Mesothelial cell of epicardium (in vitro differentiated cells): ENCODE measurements around the gene SYNPO2. TPM values are rescaled to one million over a fixed set of nuclear protein-coding genes. Genes with fewer than 3 reads are reported as not detected.

ENCODE experiments used
- DNase-seq, 2 experiments: peaks; one replicate each; pipeline ENCODE4 v3.0.0; 2021; ENCODE audit warnings: low spot score in 2 of 2; ENCODE audit not compliant: unreplicated experiment in 2 of 2
- H3K27ac Mint-ChIP-seq: 2 replicates; pipeline ENCODE4 v1.8.0; 2021; ENCODE audit warnings: mixed read lengths
- H3K27me3 Mint-ChIP-seq: 2 replicates; pipeline ENCODE4 v1.8.0; 2021; ENCODE audit warnings: low read depth, mixed read lengths
- H3K36me3 Mint-ChIP-seq: 2 replicates; pipeline ENCODE4 v1.8.0; 2021; ENCODE audit warnings: mixed read lengths
- H3K4me1 Mint-ChIP-seq: 2 replicates; pipeline ENCODE4 v1.8.0; 2021; ENCODE audit warnings: mixed read lengths
- H3K4me3 Mint-ChIP-seq: 2 replicates; pipeline ENCODE4 v1.8.0; 2021; ENCODE audit warnings: mild to moderate bottlenecking, moderate library complexity, mixed read lengths
- H3K9me3 Mint-ChIP-seq: 2 replicates; pipeline ENCODE4 v1.8.0; 2021; ENCODE audit warnings: mixed read lengths
- CTCF ChIP-seq: fragments of 200-600 bp; sonication (generic); IDR thresholded peaks from one replicate; pipeline ENCODE4 v1.5.0; 2021; ENCODE audit warnings: antibody characterized with exemption; ENCODE audit not compliant: unreplicated experiment
- total RNA-seq: library from RNA; stranded (reverse); gene quantifications from 3 replicates; pipeline ENCODE4 v1.2.1, GENCODE V29; 2021

Gene SYNPO2
- total RNA-seq, 1 donor from 2014 or later: 23.4 TPM

- Mint-ChIP-seq H3K27ac (no peak overlapping the region), H3K4me1 (peaks cover 15% of the 10 kb centered on the region), H3K36me3 (no peaks in the 10 kb centered on the region), H3K27me3 (no peaks in the 10 kb centered on the region), H3K4me3 (no peak overlapping the region), H3K9me3 (no peaks in the 10 kb centered on the region)
- DNase-seq: no peak
- TF ChIP-seq CTCF: no peak
Observed at GRCh38 chr4:118846979-118847378, 41.7 kb upstream of the SYNPO2 start.

- no peak for DNase-seq
- H3K4me1 Mint-ChIP-seq: peaks cover 11% of the 10 kb centered on the region
- no peak overlapping the region for H3K4me3 Mint-ChIP-seq
- H3K9me3 Mint-ChIP-seq: no peaks in the 10 kb centered on the region
- H3K27ac Mint-ChIP-seq: no peak overlapping the region
- TF ChIP-seq CTCF: no peak
- H3K27me3 Mint-ChIP-seq: no peaks in the 10 kb centered on the region
- no peaks in the 10 kb centered on the region for H3K36me3 Mint-ChIP-seq
Observed at GRCh38 chr4:118848242-118848641, 40.4 kb upstream of the SYNPO2 start.

- no peaks in the 10 kb centered on the region for H3K9me3 Mint-ChIP-seq
- no peaks in the 10 kb centered on the region for H3K36me3 Mint-ChIP-seq
- no peak for TF ChIP-seq CTCF
- H3K27me3 Mint-ChIP-seq: no peaks in the 10 kb centered on the region
- no peak for DNase-seq
- H3K4me3 Mint-ChIP-seq: no peak overlapping the region
- H3K4me1 Mint-ChIP-seq: peaks cover 11% of the 10 kb centered on the region
- no peak overlapping the region for H3K27ac Mint-ChIP-seq
Observed at GRCh38 chr4:118848901-118849300, 39.8 kb upstream of the SYNPO2 start.

- H3K4me1 Mint-ChIP-seq: peaks cover 11% of the 10 kb centered on the region
- H3K27me3 Mint-ChIP-seq: no peaks in the 10 kb centered on the region
- peak overlapping the region; percentile 65 for H3K4me3 Mint-ChIP-seq
- no peaks in the 10 kb centered on the region for H3K36me3 Mint-ChIP-seq
- peak overlapping the region; percentile 4 for H3K27ac Mint-ChIP-seq
- DNase-seq: no peak
- TF ChIP-seq CTCF: no peak
- no peaks in the 10 kb centered on the region for H3K9me3 Mint-ChIP-seq
Observed at GRCh38 chr4:118849867-118850487, 38.7 kb upstream of the SYNPO2 start.

GRCh38 chr4:118850488-118851173 lies 38.0 kb upstream of the SYNPO2 start:
- no peaks in the 10 kb centered on the region for H3K36me3 Mint-ChIP-seq
- H3K27me3 Mint-ChIP-seq: no peaks in the 10 kb centered on the region
- H3K4me3 Mint-ChIP-seq: peak overlapping the region; percentile 65
- TF ChIP-seq CTCF: no peak
- peak overlapping the region; percentile 67 for H3K27ac Mint-ChIP-seq
- peaks cover 11% of the 10 kb centered on the region for H3K4me1 Mint-ChIP-seq
- DNase-seq: no peak
- no peaks in the 10 kb centered on the region for H3K9me3 Mint-ChIP-seq
